Subcutaneous adipose tissue (tissue), 4 donors: Measurements from ENCODE around the gene POLR1D. TPM values are rescaled to one million over a fixed set of nuclear protein-coding genes. Genes with fewer than 3 reads are reported as not detected.

Experiments used
- total RNA-seq, 4 donors: library from RNA; depleted of rRNA; stranded (reverse); fragments of >200 nt; gene quantifications; one replicate each; pipeline ENCODE4 v1.1.0, GENCODE V29; 2016
- TF ChIP-seq, protein P1 (sequence below): fragments of 450-650 bp; IDR thresholded peaks from one replicate; pipeline ENCODE4 v1.5.1; 2016; ENCODE audit warnings: low read depth, mild to moderate bottlenecking, control low read depth, antibody characterized with exemption, moderate library complexity

The POLR1D gene
- total RNA-seq, 4 donors from 2014 or later: 78.0 to 105 (median 92.1) TPM

DNA sequence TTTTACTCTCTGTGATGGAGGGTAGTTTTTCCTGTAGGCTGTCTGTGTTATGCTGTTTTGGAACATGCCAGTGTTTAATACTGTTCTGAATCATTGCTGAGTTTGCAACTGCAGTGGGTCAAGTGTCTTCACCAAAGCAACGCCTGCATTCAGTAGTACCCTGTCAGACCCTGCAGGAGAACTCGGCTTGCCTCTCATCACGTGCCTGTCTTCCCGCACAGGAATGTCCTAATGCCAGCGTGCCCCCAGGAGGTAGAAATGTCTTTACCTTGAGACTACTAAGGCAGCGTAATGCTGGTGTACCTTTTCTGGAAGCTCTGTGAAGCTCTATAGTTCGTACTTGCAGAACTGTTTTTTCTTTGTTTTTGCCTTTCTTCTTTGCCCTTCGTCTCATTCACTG is 42.3 kb downstream of the POLR1D start:
- TF ChIP-seq, protein P1, sequence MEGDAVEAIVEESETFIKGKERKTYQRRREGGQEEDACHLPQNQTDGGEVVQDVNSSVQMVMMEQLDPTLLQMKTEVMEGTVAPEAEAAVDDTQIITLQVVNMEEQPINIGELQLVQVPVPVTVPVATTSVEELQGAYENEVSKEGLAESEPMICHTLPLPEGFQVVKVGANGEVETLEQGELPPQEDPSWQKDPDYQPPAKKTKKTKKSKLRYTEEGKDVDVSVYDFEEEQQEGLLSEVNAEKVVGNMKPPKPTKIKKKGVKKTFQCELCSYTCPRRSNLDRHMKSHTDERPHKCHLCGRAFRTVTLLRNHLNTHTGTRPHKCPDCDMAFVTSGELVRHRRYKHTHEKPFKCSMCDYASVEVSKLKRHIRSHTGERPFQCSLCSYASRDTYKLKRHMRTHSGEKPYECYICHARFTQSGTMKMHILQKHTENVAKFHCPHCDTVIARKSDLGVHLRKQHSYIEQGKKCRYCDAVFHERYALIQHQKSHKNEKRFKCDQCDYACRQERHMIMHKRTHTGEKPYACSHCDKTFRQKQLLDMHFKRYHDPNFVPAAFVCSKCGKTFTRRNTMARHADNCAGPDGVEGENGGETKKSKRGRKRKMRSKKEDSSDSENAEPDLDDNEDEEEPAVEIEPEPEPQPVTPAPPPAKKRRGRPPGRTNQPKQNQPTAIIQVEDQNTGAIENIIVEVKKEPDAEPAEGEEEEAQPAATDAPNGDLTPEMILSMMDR: no peak

DNA sequence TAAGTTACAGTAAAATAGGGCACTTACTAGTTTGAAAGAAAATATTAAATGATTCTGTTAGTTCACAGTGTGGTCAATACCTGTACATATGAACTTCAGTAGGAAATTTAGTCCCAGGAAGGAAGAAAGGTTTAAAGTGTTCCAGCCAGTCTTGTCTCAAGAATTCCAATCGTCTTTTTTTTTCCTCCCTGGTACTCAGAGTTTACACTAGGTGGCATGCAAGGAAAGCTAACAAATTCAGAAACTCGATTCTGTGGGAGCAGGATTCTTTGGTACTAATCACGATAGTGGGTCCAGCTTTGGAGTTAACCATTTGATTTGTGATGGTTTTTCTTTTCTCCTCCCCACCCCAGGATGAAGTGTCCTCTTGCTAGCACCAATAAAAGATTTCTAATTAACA is 43.6 kb downstream of the POLR1D start:
- TF ChIP-seq, protein P1: no peak

DNA sequence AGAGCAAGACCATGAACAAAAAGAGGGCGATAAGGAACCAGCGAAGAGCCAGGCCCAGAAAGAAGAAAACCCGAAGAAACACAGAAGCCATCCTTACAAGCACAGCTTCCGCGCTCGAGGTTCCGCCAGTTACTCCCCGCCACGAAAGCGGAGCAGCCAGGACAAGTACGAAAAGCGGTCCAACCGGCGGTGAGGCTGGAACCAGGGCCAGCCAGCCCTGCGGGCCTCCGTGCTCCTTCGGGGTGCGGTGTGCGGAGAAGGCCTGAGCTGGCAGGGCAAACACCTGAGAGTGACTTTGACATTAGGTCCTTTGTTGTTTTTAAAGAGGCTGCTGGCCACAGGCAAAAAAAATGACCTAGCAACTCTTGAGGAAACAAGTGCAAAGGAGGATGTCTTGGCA is 44.1 kb downstream of the POLR1D start:
- TF ChIP-seq, protein P1: no peak

DNA sequence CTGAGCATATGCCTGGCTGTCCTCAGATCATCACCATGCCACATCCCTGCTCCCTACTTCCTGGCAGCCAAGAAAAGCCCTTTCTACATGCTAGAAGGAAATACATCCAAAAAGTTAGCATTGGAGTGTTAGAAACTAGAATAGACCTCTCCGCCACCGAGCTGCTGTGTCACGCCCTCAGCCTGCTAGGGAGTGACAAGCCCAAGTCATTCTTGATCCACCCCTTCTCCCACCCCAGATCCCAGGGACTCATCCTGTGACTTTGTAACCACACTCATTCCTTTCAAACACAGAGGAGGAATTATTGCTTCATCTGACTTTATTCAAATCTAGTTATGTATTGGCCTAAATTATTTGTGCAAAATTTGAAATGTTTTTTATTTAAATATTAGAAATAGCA is 45.3 kb downstream of the POLR1D start:
- TF ChIP-seq, protein P1: no peak

DNA sequence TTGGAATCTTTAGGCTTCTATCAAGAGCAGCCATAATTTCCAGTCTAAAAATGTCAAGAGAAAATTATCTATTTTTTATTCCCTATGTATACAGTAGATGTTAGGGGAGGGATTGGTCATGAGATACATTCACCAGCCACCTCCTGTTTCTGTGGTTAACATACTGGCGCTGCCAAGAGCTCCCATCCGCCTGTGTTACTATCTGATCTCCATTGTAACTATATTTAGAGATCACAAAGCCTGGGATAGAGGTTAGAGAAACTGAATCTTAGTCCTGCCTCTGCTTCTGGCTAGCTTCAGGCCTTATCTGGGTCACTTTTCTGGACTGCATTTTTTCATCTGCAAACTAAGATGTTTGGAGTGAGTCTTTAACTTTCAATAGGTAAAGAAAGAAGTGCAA is 46.3 kb downstream of the POLR1D start:
- TF ChIP-seq, protein P1: no peak

DNA sequence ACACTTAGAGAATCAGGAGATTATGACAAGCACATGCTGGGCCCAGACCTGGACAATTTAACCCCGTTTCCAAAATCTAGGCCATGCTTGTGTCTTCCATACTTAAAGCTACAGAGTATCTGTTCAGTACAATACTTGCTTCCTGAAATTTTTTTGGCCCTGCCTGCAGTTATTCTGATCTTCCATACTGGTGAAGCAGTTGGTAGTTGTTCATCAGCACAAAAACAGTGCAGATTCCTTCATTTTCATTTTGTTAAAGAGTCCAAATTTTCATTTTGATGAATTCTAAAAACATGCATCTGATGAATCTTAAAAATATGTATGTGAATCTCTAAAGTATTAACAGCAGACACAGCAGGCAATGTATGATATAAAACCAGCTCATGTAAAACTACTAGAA is 49.2 kb downstream of the POLR1D start:
- TF ChIP-seq, protein P1: no peak

DNA sequence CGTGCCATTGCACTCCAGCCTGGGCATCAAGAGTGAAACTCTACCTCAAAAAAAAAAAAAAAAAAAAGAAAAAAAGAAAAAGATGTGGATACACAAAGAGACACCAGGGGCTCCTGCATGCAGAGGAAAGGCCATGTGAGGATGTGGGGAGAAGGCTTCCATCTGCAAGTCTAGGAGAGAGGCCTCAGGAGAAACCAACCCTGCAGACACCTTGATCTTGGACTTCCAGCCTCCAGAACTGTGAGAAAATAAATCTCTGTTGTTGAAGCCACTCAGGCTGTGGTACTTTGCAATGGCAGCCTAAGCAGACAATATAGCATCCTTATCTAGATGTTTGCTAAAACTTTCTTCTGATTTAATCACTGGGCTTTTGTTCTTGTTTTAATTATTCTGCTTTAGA is 50.3 kb downstream of the POLR1D start:
- TF ChIP-seq, protein P1: no peak

Other genes starting within 250 kb of the POLR1D start
- 100 to 1,000 TPM; 181 to 263 (median 206) TPM for gene GTF3A, start 197.3 kb upstream of the POLR1D start, total RNA-seq
- gene MTIF3, start 171.3 kb upstream of the POLR1D start, total RNA-seq: 100 to 1,000 TPM in 3 of 4 donors, 10 to 100 TPM in 1; 96.6 to 165 (median 142) TPM
- 10 to 100 TPM in 1 of 4 donors, 1 to 10 TPM in 3; 4.7 to 10.7 (median 7.3) TPM for gene LNX2, start 1.4 kb upstream of the POLR1D start, total RNA-seq
- not detected for gene GSX1, start 170.6 kb downstream of the POLR1D start, total RNA-seq